IMR-90 (cell line): ENCODE results near the gene PDK1. TPM values are rescaled to one million over a fixed set of nuclear protein-coding genes. Genes with fewer than 3 reads are reported as not detected.

Source experiments
- ATAC-seq: fragments of 200-7000 bp; cut with Tn5 transposase; 2 replicates; pipeline ENCODE4 v1.9.1; 2020; ENCODE audit warnings: low read depth, mild to moderate bottlenecking, moderate library complexity
- BruUV-seq: library from RNA; stranded (reverse); fragments of 400-500 nt; replicated peaks from 2 replicates; lab custom pipeline; 2021; lab: Mats Ljungman, UMichigan
- CTCF ChIA-PET: fragments of 300-600 bp; formaldehyde crosslinking; extraction: SDS; loops from one replicate; lab custom pipeline; 2021; ENCODE audit warnings: antibody characterized with exemption; lab: Yijun Ruan, JAX
- POLR2A ChIA-PET: fragments of 300-600 bp; sonication (Branson Sonifier 250); formaldehyde crosslinking; loops from one replicate; lab custom pipeline; 2022; ENCODE audit warnings: antibody characterized with exemption; ENCODE audit not compliant: unreplicated experiment; lab: Charles Lee
- DNase-seq: peaks from one replicate; pipeline ENCODE4 v3.0.0; 2013
- H2AFZ ChIP-seq: replicated peaks from 2 replicates; pipeline ENCODE3; 2013; ENCODE audit warnings: low read length, mild to moderate bottlenecking; ENCODE audit not compliant: poor library complexity
- H2AK5ac ChIP-seq: 2 replicates; pipeline ENCODE4 v1.6.1; 2013; ENCODE audit warnings: low read depth, low read length, inconsistent platforms
- H2AK9ac ChIP-seq: replicated peaks from 2 replicates; pipeline ENCODE3; 2013; ENCODE audit warnings: mild to moderate bottlenecking, low read depth, low read length, moderate library complexity; ENCODE audit not compliant: poor library complexity
- H2BK120ac ChIP-seq: 2 replicates; pipeline ENCODE4 v1.6.1; 2013; ENCODE audit warnings: low read depth, low read length, inconsistent platforms
- H2BK15ac ChIP-seq: 3 replicates; pipeline ENCODE4 v1.6.1; 2013; ENCODE audit warnings: low read depth, low read length, inconsistent platforms
- H2BK20ac ChIP-seq: 2 replicates; pipeline ENCODE4 v1.6.1; 2013; ENCODE audit warnings: low read depth, mild to moderate bottlenecking, inconsistent platforms, low read length, moderate library complexity
- H2BK5ac ChIP-seq: 2 replicates; pipeline ENCODE4 v1.6.1; 2013; ENCODE audit warnings: mild to moderate bottlenecking, low read depth, low read length, inconsistent platforms; ENCODE audit not compliant: poor library complexity, severe bottlenecking
- H3K14ac ChIP-seq: replicated peaks from 2 replicates; pipeline ENCODE4 v1.6.1; 2013; ENCODE audit warnings: low read depth, low read length, inconsistent platforms
- H3K18ac ChIP-seq: 2 replicates; pipeline ENCODE4 v1.6.1; 2013; ENCODE audit warnings: low read depth, low read length, control low read depth
- H3K23ac ChIP-seq: 2 replicates; pipeline ENCODE4 v1.6.1; 2013; ENCODE audit warnings: low read depth, low read length, inconsistent platforms
- H3K27ac ChIP-seq: 2 replicates; pipeline ENCODE4 v1.5.1; 2013; ENCODE audit warnings: mild to moderate bottlenecking, control low read depth, low read length; ENCODE audit not compliant: insufficient read depth
- H3K27me3 ChIP-seq: 2 replicates; pipeline ENCODE4 v1.6.1; 2013; ENCODE audit warnings: low read length; ENCODE audit not compliant: control insufficient read depth, insufficient read depth
- H3K36me3 ChIP-seq: 2 replicates; pipeline ENCODE4 v1.6.1; 2013; ENCODE audit warnings: low read length, mixed read lengths; ENCODE audit not compliant: control insufficient read depth, insufficient read depth
- H3K4ac ChIP-seq: 2 replicates; pipeline ENCODE4 v1.6.1; 2013; ENCODE audit warnings: low read depth, low read length, inconsistent platforms
- H3K4me1 ChIP-seq: 2 replicates; pipeline ENCODE4 v1.6.1; 2013; ENCODE audit warnings: low read length, mixed read lengths; ENCODE audit not compliant: control insufficient read depth, insufficient read depth
- H3K4me2 ChIP-seq: 2 replicates; pipeline ENCODE4 v1.6.1; 2013; ENCODE audit warnings: low read depth, mild to moderate bottlenecking, control low read depth, low read length, moderate library complexity
- H3K4me3 ChIP-seq: 2 replicates; pipeline ENCODE4 v1.5.1; 2013; ENCODE audit warnings: low read depth, mild to moderate bottlenecking, control low read depth, low read length, moderate library complexity; ENCODE audit not compliant: insufficient read depth
- H3K56ac ChIP-seq: 2 replicates; pipeline ENCODE4 v1.6.1; 2013; ENCODE audit warnings: low read length, inconsistent platforms; ENCODE audit not compliant: insufficient read depth; ENCODE audit errors: extremely low read depth
- H3K79me1 ChIP-seq, 2 experiments: 2 replicates each; pipeline ENCODE4 v1.6.1; 2013; ENCODE audit warnings: low read length in 2 of 2, inconsistent platforms in 1 of 2, low read depth in 1 of 2
- H3K9ac ChIP-seq: 2 replicates; pipeline ENCODE4 v1.6.1; 2013; ENCODE audit warnings: low read depth, low read length, control low read depth
- H3K9me1 ChIP-seq: 2 replicates; pipeline ENCODE4 v1.6.1; 2013; ENCODE audit warnings: low read length, inconsistent platforms; ENCODE audit not compliant: insufficient read depth
- H3K9me3 ChIP-seq: 2 replicates; pipeline ENCODE4 v1.6.1; 2013; ENCODE audit warnings: low read length; ENCODE audit not compliant: control insufficient read depth, insufficient read depth
- H4K20me1 ChIP-seq: 2 replicates; pipeline ENCODE4 v1.6.1; 2013; ENCODE audit warnings: low read length, inconsistent platforms; ENCODE audit not compliant: insufficient read depth
- H4K5ac ChIP-seq: 2 replicates; pipeline ENCODE4 v1.6.1; 2013; ENCODE audit warnings: mild to moderate bottlenecking, low read depth, low read length, control low read depth
- H4K8ac ChIP-seq, 2 experiments: 2 replicates each; pipeline ENCODE4 v1.6.1; 2013; ENCODE audit warnings: low read depth in 2 of 2, low read length in 2 of 2, control low read depth in 1 of 2, inconsistent platforms in 1 of 2
- H4K91ac ChIP-seq: 2 replicates; pipeline ENCODE4 v1.6.1; 2013; ENCODE audit warnings: low read depth, low read length, inconsistent platforms; ENCODE audit not compliant: insufficient read depth
- BHLHE40 ChIP-seq: fragments of 150-350 bp; IDR thresholded peaks from 2 replicates; pipeline ENCODE4 v1.6.1; 2016; ENCODE audit warnings: mild to moderate bottlenecking, low read depth, low read length
- CEBPB ChIP-seq: IDR thresholded peaks from 2 replicates; pipeline ENCODE4 v1.6.1; 2012; ENCODE audit warnings: low read depth, low read length, improper control_type of control experiment
- FOS ChIP-seq: fragments of 150-350 bp; IDR thresholded peaks from 2 replicates; pipeline ENCODE4 v1.6.1; 2016; ENCODE audit warnings: low read depth, low read length
- NFE2L2 ChIP-seq: fragments of 150-350 bp; IDR thresholded peaks from 2 replicates; pipeline ENCODE4 v1.6.1; 2016; ENCODE audit warnings: low read depth, mild to moderate bottlenecking, low read length
- POLR2A ChIP-seq: IDR thresholded peaks from 2 replicates; pipeline ENCODE4 v1.6.1; 2012; ENCODE audit warnings: mild to moderate bottlenecking, low read depth, low read length
- RFX5 ChIP-seq: IDR thresholded peaks from 2 replicates; pipeline ENCODE4 v1.8.0; 2012; ENCODE audit warnings: low read depth, mild to moderate bottlenecking, low read length, moderate library complexity
- WGBS, 2 experiments: methylation state at CpG; one replicate each; pipeline versions ENCODE4 v1.1.5 to v1.1.7; 2013; ENCODE audit warnings: missing lambda C conversion rate in 2 of 2; ENCODE audit not compliant: insufficient read length in 1 of 2; ENCODE audit errors: extremely low coverage in 2 of 2; 5-methylcytosine and 5-hydroxymethylcytosine counted together
- dilution Hi-C: fragments of 300-500 bp; cut with HindIII; formaldehyde crosslinking; loops from one replicate; pipeline ENCODE4 v1.14.3; 2018; ENCODE audit warnings: low sequenced_read_pairs; ENCODE audit not compliant: unreplicated experiment
- in situ Hi-C: fragments of 300-500 bp; cut with MboI; formaldehyde crosslinking; loops from 3 replicates; pipeline ENCODE4 v1.14.3; 2019; ENCODE audit warnings: low sequenced_read_pairs, inconsistent platforms, mixed read lengths
- intact Hi-C: fragments of 100-400 bp; cut with micrococcal nuclease; formaldehyde crosslinking; loops from 2 replicates; pipeline ENCODE4 v1.10.0; 2022
- polyA plus RNA-seq, 3 experiments: library from polyadenylated mRNA; depleted of rRNA; stranded (reverse); fragments of >200 nt; gene quantifications; 2 replicates each; pipeline ENCODE4 v1.2.3, GENCODE V29; 2012; ENCODE audit warnings: low replicate concordance in 1 of 3
- total RNA-seq: library from RNA; depleted of rRNA; stranded (reverse); fragments of >200 nt; gene quantifications from 2 replicates; pipeline ENCODE4 v1.2.3, GENCODE V29; 2012
- TF ChIP-seq, protein P1 (sequence below): fragments of 150-350 bp; IDR thresholded peaks from 2 replicates; pipeline ENCODE4 v1.6.1; 2017; ENCODE audit warnings: mild to moderate bottlenecking, antibody characterized with exemption, low read length, low read depth

Gene PDK1
- total and polyA plus RNA-seq, 2 of the 4 experiments (the other 2 are of a cell fraction) = 38.1 to 85.9 TPM

DNA sequence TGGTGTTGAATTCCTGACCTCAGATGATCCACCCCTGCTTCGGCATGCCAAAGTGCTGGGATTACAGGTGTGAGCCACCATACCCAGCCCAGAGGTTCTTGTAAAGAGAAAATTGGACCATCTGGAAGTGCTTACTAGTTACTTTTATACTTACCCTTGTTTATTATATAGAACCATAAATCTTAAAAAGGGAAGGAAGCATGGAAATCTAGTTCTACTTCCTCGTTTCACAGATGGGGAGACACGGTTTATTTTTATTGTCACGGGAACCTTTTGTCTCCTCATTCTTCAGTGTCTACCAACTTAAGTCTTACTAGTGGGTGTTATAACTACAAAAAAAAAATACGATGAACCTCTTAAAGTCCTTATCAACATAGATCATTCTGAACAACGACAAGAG, 45.8 kb upstream of the PDK1 start:
- Histone ChIP-seq H3K4me1 (no peaks in the 10 kb centered on the region), H3K27ac (no peak overlapping the region), H2BK120ac (no peak overlapping the region), H2BK15ac (no peak overlapping the region), H3K4me3 (no peak overlapping the region), H3K9me3 (peaks cover 21% of the 10 kb centered on the region), H3K23ac (no peak overlapping the region), H4K5ac (no peak overlapping the region), H2AFZ (no peak overlapping the region), H3K14ac (no peak overlapping the region), H2AK5ac (no peak overlapping the region), H3K4me2 (no peak overlapping the region), H3K9me1 (no peaks in the 10 kb centered on the region), H2BK20ac (no peak overlapping the region), H3K56ac (no peak overlapping the region), H2BK5ac (no peak overlapping the region), H3K79me1 (no peaks in the 10 kb centered on the region; a peak in 2 of 4 replicates), H3K9ac (no peak overlapping the region), H4K20me1 (no peaks in the 10 kb centered on the region), H2AK9ac (no peak overlapping the region), H4K8ac (no peak overlapping the region), H3K36me3 (no peaks in the 10 kb centered on the region; the same call in 1 of the 2 replicates), H3K4ac (no peak overlapping the region), H4K91ac (no peak overlapping the region), H3K18ac (no peak overlapping the region), H3K27me3 (no peaks in the 10 kb centered on the region)
- ATAC-seq (no peak), DNase-seq (no peak)
- CTCF ChIA-PET = no interaction called here
- in situ Hi-C loops = no loop called here
- dilution Hi-C loops = no loop called here
- no TSS peak for BruUV-seq
- POLR2A ChIA-PET = no interaction called here
- TF ChIP-seq RFX5 = no peak
- TF ChIP-seq, protein P1, sequence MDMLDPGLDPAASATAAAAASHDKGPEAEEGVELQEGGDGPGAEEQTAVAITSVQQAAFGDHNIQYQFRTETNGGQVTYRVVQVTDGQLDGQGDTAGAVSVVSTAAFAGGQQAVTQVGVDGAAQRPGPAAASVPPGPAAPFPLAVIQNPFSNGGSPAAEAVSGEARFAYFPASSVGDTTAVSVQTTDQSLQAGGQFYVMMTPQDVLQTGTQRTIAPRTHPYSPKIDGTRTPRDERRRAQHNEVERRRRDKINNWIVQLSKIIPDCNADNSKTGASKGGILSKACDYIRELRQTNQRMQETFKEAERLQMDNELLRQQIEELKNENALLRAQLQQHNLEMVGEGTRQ = no peak
- TF ChIP-seq CEBPB = no peak
- no peak for TF ChIP-seq FOS
- no peak for TF ChIP-seq POLR2A
- no peak for TF ChIP-seq BHLHE40
- no peak for TF ChIP-seq NFE2L2
- WGBS, 2 experiments = no CpG with 5 or more reads among the region's 6 CpGs
- intact Hi-C loops = no loop called here
